HG03103 (cell line): ENCODE results near the gene CATSPER2.
"Not testable (repeated sequence)": the region's sequence is repeated elsewhere in the genome, so short reads cannot be mapped to it uniquely, and the experiment has no call there.

Experiments
- ATAC-seq: cut with Tn5 transposase; IDR thresholded peaks from one replicate; pipeline ENCODE4 v1.9.1; 2021; ENCODE audit warnings: low read depth; ENCODE audit not compliant: unreplicated experiment

CATSPER2 gene

DNA sequence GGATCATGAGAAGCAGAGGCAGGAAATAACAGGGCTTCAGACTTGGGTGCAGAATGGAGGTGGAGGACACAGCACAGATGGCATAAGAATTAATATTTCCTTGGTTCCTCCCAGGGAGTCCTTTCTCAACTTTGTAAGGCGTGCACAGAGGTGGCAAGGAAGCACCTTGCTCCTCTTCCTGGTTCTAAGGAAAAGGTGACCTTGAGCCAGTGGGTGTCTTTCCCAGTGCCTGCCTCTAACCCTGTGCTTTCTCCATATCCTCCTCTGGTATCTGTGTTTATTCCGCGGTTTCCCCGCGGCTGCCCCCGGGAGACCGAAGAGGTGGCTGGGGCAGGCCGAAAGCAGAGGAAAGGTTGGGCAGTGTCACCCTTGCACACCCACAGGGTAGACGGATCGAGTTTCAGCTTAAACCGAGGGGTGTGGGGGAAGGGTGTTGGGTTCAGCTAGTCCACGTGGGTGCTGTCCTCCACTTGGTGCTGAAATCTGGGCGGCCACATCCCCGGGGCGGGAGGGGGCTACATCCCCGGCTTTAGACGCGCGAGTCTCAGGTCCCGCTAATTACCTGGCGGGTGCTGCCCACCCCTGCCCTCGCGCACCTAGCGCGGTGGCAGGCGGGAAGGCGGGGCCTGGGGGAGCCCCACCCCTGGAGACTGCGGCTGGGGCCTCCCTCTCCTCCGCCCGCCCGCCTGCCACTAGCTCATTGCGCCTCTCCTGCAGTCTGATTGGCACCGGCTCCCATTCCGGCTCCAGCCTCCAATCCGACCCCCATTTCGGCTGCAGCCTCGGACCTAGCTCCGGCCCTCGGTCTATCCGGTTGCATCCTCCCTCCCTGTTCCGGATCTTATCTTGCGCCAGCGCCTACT lies 55.1 kb downstream of the CATSPER2 start, which contains the start of gene CKMT1B:
TSS of gene CKMT1B (plus strand) at position 700 of the 863 bp plus-strand sequence. CDS start 192 bp downstream, outside the sequence.
- ATAC-seq, result not testable (repeated sequence)

- ATAC-seq, result not testable (repeated sequence)
These were observed 55.8 kb downstream of the CATSPER2 start for GRCh38 chr15:43592841-43593240.

GRCh38 chr15:43589778-43590466 lies 58.7 kb downstream of the CATSPER2 start, which contains the start of gene PPIP5K1:
TSS of gene PPIP5K1 (minus strand) at chr15:43590208. CDS start at chr15:43584504, 5,704 bp downstream.
- peak; percentile 94 for ATAC-seq
